DOHH2 (cell line): Measurements from ENCODE around the gene STAG1.

Source experiments
- H3F3A ChIP-seq: fragments of 200-600 bp; sonication (generic), shearing (Covaris generic); 2 replicates; pipeline ENCODE4 v1.6.0; 2016; ENCODE audit warnings: antibody characterized with exemption, mild to moderate bottlenecking; ENCODE audit not compliant: control insufficient read depth, insufficient read depth
- H3K27ac ChIP-seq: fragments of 200-600 bp; sonication (generic); 2 replicates; pipeline ENCODE4 v1.5.1; 2014; ENCODE audit warnings: low read depth, mild to moderate bottlenecking, low read length, moderate library complexity
- H3K27me3 ChIP-seq: fragments of 200-600 bp; sonication (generic); 2 replicates; pipeline ENCODE4 v1.6.1; 2014; ENCODE audit warnings: mild to moderate bottlenecking, low read length, mixed read lengths; ENCODE audit not compliant: control insufficient read depth
- H3K36me3 ChIP-seq: fragments of 200-600 bp; sonication (generic); 2 replicates; pipeline ENCODE4 v1.6.1; 2014; ENCODE audit warnings: mild to moderate bottlenecking, low read length, moderate library complexity, mixed read lengths; ENCODE audit not compliant: control insufficient read depth
- H3K4me1 ChIP-seq: fragments of 200-600 bp; sonication (generic); 2 replicates; pipeline ENCODE4 v1.6.1; 2014; ENCODE audit warnings: mild to moderate bottlenecking, low read length, mixed read lengths; ENCODE audit not compliant: control insufficient read depth
- H3K4me2 ChIP-seq: fragments of 200-600 bp; sonication (generic); 2 replicates; pipeline ENCODE4 v1.6.0; 2014; ENCODE audit warnings: mild to moderate bottlenecking, low read length, moderate library complexity
- H3K4me3 ChIP-seq: fragments of 200-600 bp; sonication (generic); 2 replicates; pipeline ENCODE4 v1.5.1; 2014; ENCODE audit warnings: mild to moderate bottlenecking, low read length, mixed read lengths
- H3K79me2 ChIP-seq: fragments of 200-600 bp; sonication (generic); 2 replicates; pipeline ENCODE4 v1.6.1; 2014; ENCODE audit warnings: mild to moderate bottlenecking, low read length, mixed read lengths; ENCODE audit not compliant: control insufficient read depth
- H3K9me2 ChIP-seq: fragments of 200-600 bp; sonication (generic); replicated peaks from 2 replicates; pipeline ENCODE4 v1.6.1; 2014; ENCODE audit warnings: mild to moderate bottlenecking, low read length, mixed read lengths; ENCODE audit not compliant: control insufficient read depth
- H3K9me3 ChIP-seq: fragments of 200-600 bp; sonication (generic); 2 replicates; pipeline ENCODE4 v1.6.1; 2014; ENCODE audit warnings: antibody characterized with exemption, low read length, mixed read lengths; ENCODE audit not compliant: control insufficient read depth, insufficient read depth
- H4K20me1 ChIP-seq: fragments of 200-600 bp; sonication (generic); 2 replicates; pipeline ENCODE4 v1.6.0; 2014; ENCODE audit warnings: low read depth, mild to moderate bottlenecking, antibody characterized with exemption, low read length, moderate library complexity; ENCODE audit not compliant: control insufficient read depth, insufficient read depth
- CTCF ChIP-seq: fragments of 200-600 bp; sonication (generic); IDR thresholded peaks from one replicate; pipeline ENCODE4 v1.5.1; 2014; ENCODE audit warnings: antibody characterized with exemption, mild to moderate bottlenecking, low read depth, low read length; ENCODE audit not compliant: poor library complexity, severe bottlenecking
- EZH2phosphoT487 ChIP-seq: fragments of 200-600 bp; sonication (generic); IDR thresholded peaks from 2 replicates; pipeline ENCODE4 v1.6.1; 2017; ENCODE audit warnings: borderline replicate concordance, mild to moderate bottlenecking, antibody characterized with exemption, low read length, moderate library complexity, mixed read lengths

The STAG1 gene

GRCh38 chr3:136296960-136297359, 455.2 kb downstream of the STAG1 start:
- H3K9me3 ChIP-seq: no peaks in the 10 kb centered on the region
- no peaks in the 10 kb centered on the region for H3K9me2 ChIP-seq
- H3K27ac ChIP-seq: no peak overlapping the region
- H3K4me3 ChIP-seq: no peak overlapping the region
- H3F3A ChIP-seq: no peaks in the 10 kb centered on the region
- peaks cover 16% of the 10 kb centered on the region for H3K4me1 ChIP-seq
- H4K20me1 ChIP-seq: no peaks in the 10 kb centered on the region
- H3K79me2 ChIP-seq: no peaks in the 10 kb centered on the region
- no peak overlapping the region for H3K4me2 ChIP-seq
- peaks cover 65% of the 10 kb centered on the region for H3K36me3 ChIP-seq
- TF ChIP-seq EZH2phosphoT487 (no peak), CTCF (no peak)
- no peaks in the 10 kb centered on the region for H3K27me3 ChIP-seq

DNA sequence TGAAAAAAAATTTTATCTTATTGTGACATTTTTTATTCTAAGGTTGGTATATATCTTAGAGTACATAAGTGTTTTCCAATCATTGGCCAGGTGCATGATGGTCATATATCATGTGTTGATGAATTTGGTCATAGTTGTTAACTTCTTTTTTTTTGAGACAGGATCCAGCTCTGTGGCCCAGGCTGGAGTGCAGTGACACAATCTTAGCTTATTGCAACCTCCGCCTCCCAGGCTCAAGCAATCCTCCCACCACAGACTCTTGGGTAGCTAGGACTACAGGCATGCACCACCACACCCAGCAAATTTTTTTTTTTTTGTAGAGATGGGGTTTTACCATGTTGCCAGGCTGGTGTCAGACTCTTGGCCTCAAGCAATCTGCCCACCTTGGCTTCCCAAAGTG, 458.0 kb downstream of the STAG1 start:
- Histone ChIP-seq H3K79me2 (no peaks in the 10 kb centered on the region), H3K36me3 (peaks cover 41% of the 10 kb centered on the region), H3K27me3 (no peaks in the 10 kb centered on the region), H3K4me2 (no peak overlapping the region), H3K27ac (no peak overlapping the region), H3K9me2 (no peaks in the 10 kb centered on the region), H4K20me1 (no peaks in the 10 kb centered on the region), H3K4me1 (peaks cover 20% of the 10 kb centered on the region), H3K9me3 (no peaks in the 10 kb centered on the region), H3K4me3 (no peak overlapping the region), H3F3A (no peaks in the 10 kb centered on the region)
- TF ChIP-seq CTCF (no peak), EZH2phosphoT487 (no peak)

DNA sequence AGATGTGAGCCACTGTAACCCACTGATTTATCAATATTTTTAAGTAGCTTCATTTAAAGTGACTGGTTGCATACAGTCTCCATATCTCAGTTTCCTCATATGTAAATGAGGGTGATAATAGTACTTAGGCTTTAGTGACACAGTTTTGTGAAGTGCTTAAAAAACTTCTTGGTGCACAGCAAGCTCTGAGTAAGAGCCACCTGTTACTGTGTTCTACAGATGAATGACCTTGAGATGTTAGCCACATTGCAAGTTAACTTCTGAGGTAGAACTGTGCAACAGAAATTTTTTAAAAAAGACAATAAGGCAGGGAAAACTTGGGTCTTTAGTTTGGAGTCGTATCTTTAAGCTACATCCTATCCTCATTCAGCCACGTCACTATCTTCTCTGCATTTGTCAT, 458.9 kb downstream of the STAG1 start:
- no peaks in the 10 kb centered on the region for H3K79me2 ChIP-seq
- no peaks in the 10 kb centered on the region for H4K20me1 ChIP-seq
- TF ChIP-seq EZH2phosphoT487: no peak
- TF ChIP-seq CTCF: no peak
- H3F3A ChIP-seq: no peaks in the 10 kb centered on the region
- no peak overlapping the region for H3K4me3 ChIP-seq
- peaks cover 27% of the 10 kb centered on the region for H3K4me1 ChIP-seq
- peaks cover 34% of the 10 kb centered on the region for H3K36me3 ChIP-seq
- H3K27ac ChIP-seq: peak overlapping the region; percentile 35
- no peaks in the 10 kb centered on the region for H3K9me2 ChIP-seq
- no peaks in the 10 kb centered on the region for H3K9me3 ChIP-seq
- no peaks in the 10 kb centered on the region for H3K27me3 ChIP-seq
- H3K4me2 ChIP-seq: peak overlapping the region; percentile 30

GRCh38 chr3:136292500-136292899, 459.7 kb downstream of the STAG1 start:
- Histone ChIP-seq H3K27me3 (no peaks in the 10 kb centered on the region), H4K20me1 (no peaks in the 10 kb centered on the region), H3K79me2 (no peaks in the 10 kb centered on the region), H3K9me2 (no peaks in the 10 kb centered on the region), H3K4me2 (no peak overlapping the region), H3F3A (no peaks in the 10 kb centered on the region), H3K36me3 (peaks cover 33% of the 10 kb centered on the region), H3K4me1 (peaks cover 34% of the 10 kb centered on the region), H3K9me3 (no peaks in the 10 kb centered on the region), H3K4me3 (no peak overlapping the region), H3K27ac (no peak overlapping the region)
- TF ChIP-seq CTCF (no peak), EZH2phosphoT487 (no peak)
